GM23248 (cell line): Measurements from ENCODE around the gene NIBAN1.

Experiments used
- EZH2 ChIP-seq: fragments of 200-600 bp; sonication (generic); IDR thresholded peaks from 2 replicates; pipeline ENCODE4 v1.6.1; 2018; ENCODE audit warnings: antibody characterized with exemption, mild to moderate bottlenecking; ENCODE audit not compliant: insufficient read depth, poor library complexity, severe bottlenecking
- EZH2phosphoT487 ChIP-seq: fragments of 200-600 bp; sonication (generic); IDR thresholded peaks from 2 replicates; pipeline ENCODE4 v1.6.1; 2018; ENCODE audit warnings: antibody characterized with exemption, moderate library complexity, mild to moderate bottlenecking, low read depth; ENCODE audit not compliant: insufficient read depth

DNA sequence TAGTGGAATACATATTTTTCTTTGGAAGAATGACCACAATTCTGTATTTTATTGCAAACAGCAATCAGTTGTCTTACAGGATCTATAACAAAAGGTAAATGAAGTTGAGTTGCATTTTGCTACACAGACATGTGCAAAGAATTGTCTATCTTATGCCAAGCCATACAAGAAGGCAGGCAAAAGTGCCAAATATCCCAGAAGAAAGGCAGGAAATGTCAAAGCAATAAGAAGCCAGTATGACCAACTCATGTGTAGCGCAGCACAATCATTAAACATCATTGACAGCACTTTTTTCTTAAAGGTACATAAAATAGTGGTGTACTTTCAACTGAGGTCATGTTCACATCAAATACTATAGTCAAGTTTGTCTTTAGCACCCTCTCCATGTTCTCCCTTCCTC is 42.7 kb downstream of the NIBAN1 start:
- TF ChIP-seq EZH2phosphoT487 (no peak), EZH2 (no peak)
